Smooth muscle cell (in vitro differentiated cells): ENCODE measurements around the gene TRIM52. TPM values are rescaled to one million over a fixed set of nuclear protein-coding genes. Genes with fewer than 3 reads are reported as not detected.

Source experiments
- DNase-seq: peaks from one replicate; lab custom pipeline; 2025; ENCODE audit not compliant: unreplicated experiment; lab: John Stamatoyannopoulos, UW
- H2AFZ ChIP-seq: fragments of 200-600 bp; sonication (generic); 2 replicates; pipeline ENCODE4 v1.6.0; 2016; ENCODE audit warnings: antibody characterized with exemption, low read depth, mild to moderate bottlenecking
- H3F3A ChIP-seq: fragments of 200-600 bp; sonication (generic); 2 replicates; pipeline ENCODE4 v1.6.0; 2017; ENCODE audit warnings: antibody characterized with exemption, low read depth
- H3K27ac ChIP-seq: fragments of 200-600 bp; sonication (generic); 2 replicates; pipeline ENCODE4 v1.5.1; 2016; ENCODE audit warnings: low read depth, mild to moderate bottlenecking
- H3K27me3 ChIP-seq: fragments of 200-600 bp; sonication (generic); 2 replicates; pipeline ENCODE4 v1.6.1; 2016; ENCODE audit warnings: low read depth, mild to moderate bottlenecking
- H3K36me3 ChIP-seq: fragments of 200-600 bp; sonication (generic); 2 replicates; pipeline ENCODE4 v1.5.1; 2016; ENCODE audit warnings: low read depth
- H3K4me1 ChIP-seq: fragments of 200-600 bp; sonication (generic); 2 replicates; pipeline ENCODE4 v1.5.1; 2016; ENCODE audit warnings: low read depth
- H3K4me2 ChIP-seq: fragments of 200-600 bp; sonication (generic); 2 replicates; pipeline ENCODE4 v1.6.0; 2016; ENCODE audit warnings: mild to moderate bottlenecking
- H3K4me3 ChIP-seq: fragments of 200-600 bp; sonication (generic); 2 replicates; pipeline ENCODE4 v1.5.1; 2016; ENCODE audit warnings: mild to moderate bottlenecking
- H3K79me2 ChIP-seq: fragments of 200-600 bp; sonication (generic); 2 replicates; pipeline ENCODE4 v1.6.0; 2016; ENCODE audit warnings: low read depth, mild to moderate bottlenecking
- H3K9ac ChIP-seq: fragments of 200-600 bp; sonication (generic); 2 replicates; pipeline ENCODE4 v1.6.0; 2016; ENCODE audit warnings: low read depth
- H3K9me3 ChIP-seq: fragments of 200-600 bp; sonication (generic); replicated peaks from 2 replicates; pipeline ENCODE4 v1.5.1; 2016; ENCODE audit warnings: low read depth
- H4K20me1 ChIP-seq: fragments of 200-600 bp; sonication (generic); 2 replicates; pipeline ENCODE4 v1.6.0; 2016; ENCODE audit warnings: low read depth
- CTCF ChIP-seq: fragments of 200-600 bp; sonication (generic); IDR thresholded peaks from 2 replicates; pipeline ENCODE4 v1.5.1; 2017; ENCODE audit warnings: borderline replicate concordance, mild to moderate bottlenecking, antibody characterized with exemption; ENCODE audit not compliant: insufficient read depth, poor library complexity, severe bottlenecking
- WGBS: methylation state at CpG from one replicate; pipeline ENCODE4 v1.1.7; 2016; ENCODE audit warnings: low lambda C conversion rate; 5-methylcytosine and 5-hydroxymethylcytosine counted together
- polyA plus RNA-seq: library from polyadenylated mRNA; unstranded; fragments of >200 nt; fragmentation: Nextera tagmentation; extraction: Ambion mirVana; gene quantifications from 2 replicates; pipeline ENCODE4 v1.2.1, GENCODE V29; 2016
- total RNA-seq: library from RNA; depleted of rRNA; stranded (reverse); fragments of >200 nt; gene quantifications from 2 replicates; pipeline ENCODE4 v1.2.3, GENCODE V29; 2014

TRIM52 gene
- total and polyA plus RNA-seq, 2 experiments from 2014 or later, result 3.2 to 5.0 TPM

- peak overlapping the region; percentile 85 for H3K4me2 ChIP-seq
- no peak for DNase-seq
- no peaks in the 10 kb centered on the region for H4K20me1 ChIP-seq
- H3K4me3 ChIP-seq, result peak overlapping the region; percentile 71
- H3K36me3 ChIP-seq, result no peaks in the 10 kb centered on the region
- H3K9me3 ChIP-seq, result no peaks in the 10 kb centered on the region
- no peak overlapping the region for H2AFZ ChIP-seq
- no peaks in the 10 kb centered on the region for H3K4me1 ChIP-seq
- no peaks in the 10 kb centered on the region for H3K27me3 ChIP-seq
- WGBS, result 92% methylated on average over 20 of the region's 22 CpGs
- no peak overlapping the region for H3K27ac ChIP-seq
- H3K9ac ChIP-seq, result peak overlapping the region; percentile 87
- peaks cover 38% of the 10 kb centered on the region for H3K79me2 ChIP-seq
- no peak for TF ChIP-seq CTCF
- H3F3A ChIP-seq, result peaks cover 22% of the 10 kb centered on the region
Observed at GRCh38 chr5:181224390-181225229, 36.3 kb downstream of the TRIM52 start.

DNA sequence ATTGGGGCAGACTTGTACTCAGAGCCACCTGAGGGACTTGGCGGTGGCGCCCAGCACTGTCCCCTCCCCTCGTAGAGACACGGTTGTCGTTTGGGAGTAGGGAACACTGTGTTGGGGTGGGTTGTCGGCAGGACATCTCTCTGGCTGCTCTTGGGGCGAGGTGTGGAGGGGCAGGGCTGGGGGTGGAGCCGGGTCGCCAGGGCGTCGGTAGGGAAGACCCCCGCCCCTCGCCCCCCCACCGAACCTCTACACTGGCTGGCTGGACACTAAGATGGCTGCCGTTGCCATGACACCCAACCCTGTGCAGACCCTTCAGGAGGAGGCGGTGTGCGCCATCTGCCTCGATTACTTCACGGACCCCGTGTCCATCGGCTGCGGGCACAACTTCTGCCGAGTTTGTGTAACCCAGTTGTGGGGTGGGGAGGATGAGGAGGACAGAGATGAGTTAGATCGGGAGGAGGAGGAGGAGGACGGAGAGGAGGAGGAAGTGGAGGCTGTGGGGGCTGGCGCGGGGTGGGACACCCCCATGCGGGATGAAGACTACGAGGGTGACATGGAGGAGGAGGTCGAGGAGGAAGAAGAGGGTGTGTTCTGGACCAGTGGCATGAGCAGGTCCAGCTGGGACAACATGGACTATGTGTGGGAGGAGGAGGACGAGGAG, 37.1 kb downstream of the TRIM52 start:
- no peak for DNase-seq
- Histone ChIP-seq H2AFZ (peak overlapping the region; percentile 39), H3K79me2 (peaks cover 37% of the 10 kb centered on the region)

DNA sequence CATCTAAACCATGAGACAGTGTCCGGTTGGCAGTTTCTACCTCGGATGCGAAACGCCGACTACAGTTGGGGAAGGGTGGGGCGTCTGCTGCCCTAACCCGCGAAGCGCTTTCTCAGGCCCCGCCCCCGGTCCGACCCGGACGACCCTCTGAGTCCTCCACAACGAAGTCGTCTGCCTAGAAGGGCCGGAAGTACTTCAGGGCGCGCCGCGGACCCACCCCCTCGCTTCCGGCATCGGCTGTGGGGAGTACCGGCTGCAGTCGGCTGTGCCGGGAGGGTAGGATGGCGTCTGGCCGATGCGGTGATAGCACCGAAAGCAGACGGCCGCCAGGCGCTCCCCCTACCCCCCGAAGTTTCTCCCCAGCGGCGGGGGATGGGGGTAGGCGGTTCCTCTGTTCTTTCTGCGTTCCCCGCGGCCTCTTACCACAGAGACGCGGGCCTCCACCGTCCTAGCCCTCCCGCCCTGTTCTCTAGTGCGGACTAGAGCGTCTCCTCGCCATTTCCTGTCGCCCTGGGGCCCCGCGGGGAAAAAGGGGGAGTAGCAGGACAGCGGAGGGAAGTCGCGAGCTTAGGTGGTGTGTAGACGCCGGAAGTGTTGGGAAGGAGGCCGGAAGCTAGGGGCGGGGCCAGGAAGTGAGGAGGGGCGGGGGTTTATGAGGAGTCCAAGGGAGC, 37.8 kb downstream of the TRIM52 start, which contains the start of gene TRIM41:
Gene TRIM41 (plus strand): TSS at position 224 of the 671 bp plus-strand sequence. CDS start 719 bp downstream, outside the sequence.
- H3K9ac ChIP-seq, result peak within 1 kb of the TSS; percentile 87
- H3F3A ChIP-seq, result peaks cover 22% of the 10 kb centered on the region
- no peaks in the 10 kb centered on the region for H4K20me1 ChIP-seq
- H3K4me3 ChIP-seq, result peak within 1 kb of the TSS; percentile 71
- DNase-seq, result no peak
- H3K36me3 ChIP-seq, result no peaks in the 10 kb centered on the region
- H2AFZ ChIP-seq, result peak within 1 kb of the TSS; percentile 46
- no peaks in the 10 kb centered on the region for H3K4me1 ChIP-seq
- peak; percentile 6 for TF ChIP-seq CTCF
- no peaks in the 10 kb centered on the region for H3K9me3 ChIP-seq
- H3K27ac ChIP-seq, result peak within 1 kb of the TSS; percentile 90
- under 1% methylated on average over 54 of the region's 59 CpGs for WGBS
- peaks cover 31% of the 10 kb centered on the region for H3K79me2 ChIP-seq
- H3K4me2 ChIP-seq, result peak within 1 kb of the TSS; percentile 85
- no peaks in the 10 kb centered on the region for H3K27me3 ChIP-seq

More for the DNA sequence above, 37.1 kb downstream of the TRIM52 start:
- no peaks in the 10 kb centered on the region for H4K20me1 ChIP-seq
- H3K4me2 ChIP-seq, result peak overlapping the region; percentile 85
- H3K27ac ChIP-seq, result peak overlapping the region; percentile 90
- peak overlapping the region; percentile 71 for H3K4me3 ChIP-seq
- no peak for TF ChIP-seq CTCF
- peaks cover 22% of the 10 kb centered on the region for H3F3A ChIP-seq
- no peaks in the 10 kb centered on the region for H3K4me1 ChIP-seq
- H3K9me3 ChIP-seq, result no peaks in the 10 kb centered on the region
- H3K9ac ChIP-seq, result peak overlapping the region; percentile 87
- WGBS, result 3% methylated on average over 27 of the region's 31 CpGs
- no peaks in the 10 kb centered on the region for H3K36me3 ChIP-seq
- no peaks in the 10 kb centered on the region for H3K27me3 ChIP-seq
